ENCODE measurements around the gene TUBD1.

TUBD1 gene

DNA sequence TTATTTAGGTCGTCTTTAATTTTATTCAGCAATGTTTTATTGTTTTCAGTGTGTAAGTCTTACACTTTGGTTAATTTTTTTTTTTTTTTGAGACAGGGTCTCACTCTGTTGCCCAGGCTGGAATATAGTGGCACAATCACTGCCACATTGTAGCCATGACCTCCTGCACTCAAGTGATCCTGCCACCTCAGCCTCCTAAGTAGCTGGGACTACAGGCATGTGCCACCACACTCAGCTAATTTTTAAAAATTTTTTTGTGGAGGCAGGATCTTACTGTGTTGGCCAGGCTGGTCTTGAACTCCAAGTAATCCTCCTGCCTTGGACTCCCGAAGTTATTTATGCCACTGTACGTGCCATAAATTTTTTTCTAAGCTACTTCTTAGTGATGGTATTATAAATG, 14.7 kb upstream of the TUBD1 start:
- no peak overlapping the region for H3K4me3 ChIP-seq (replicated peaks; ENCODE audit: low read depth, low read length)
- no peak for TF ChIP-seq CTCF (IDR thresholded peaks at IDR 0.05; ENCODE audit: low read length, missing control alignments)
- DNase-seq (ENCODE audit: low read depth): no peak

DNA sequence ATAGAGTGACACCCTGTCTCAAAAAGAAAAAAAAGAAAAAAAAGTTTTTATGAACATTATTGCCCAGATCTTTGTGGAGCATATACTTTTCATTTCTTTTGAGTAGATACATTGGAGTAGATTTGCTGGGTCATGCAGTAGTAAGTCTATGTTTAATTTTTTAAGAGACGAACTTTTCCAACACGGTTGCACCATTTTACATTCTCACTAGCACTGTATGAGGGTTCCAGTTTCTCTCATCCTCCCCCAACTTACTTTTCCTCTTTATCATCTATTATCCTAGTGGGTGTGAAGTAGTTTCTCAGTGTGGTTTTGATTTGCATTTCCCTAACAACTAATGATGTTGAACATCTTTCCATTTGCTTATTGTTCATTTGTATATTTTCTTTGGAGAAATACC, 10.7 kb upstream of the TUBD1 start:
- H3K4me3 ChIP-seq (replicated peaks; ENCODE audit: low read depth, low read length): no peak overlapping the region
- TF ChIP-seq CTCF (IDR thresholded peaks at IDR 0.05; ENCODE audit: low read length, missing control alignments): no peak
- DNase-seq (ENCODE audit: low read depth): no peak

- H3K4me3 ChIP-seq (replicated peaks; ENCODE audit: low read depth, low read length): no peak overlapping the region
- TF ChIP-seq CTCF (IDR thresholded peaks at IDR 0.05; ENCODE audit: low read length, missing control alignments): no peak
- DNase-seq (ENCODE audit: low read depth): no peak
These were observed 8.9 kb upstream of the TUBD1 start for GRCh38 chr17:59901604-59902003.

DNA sequence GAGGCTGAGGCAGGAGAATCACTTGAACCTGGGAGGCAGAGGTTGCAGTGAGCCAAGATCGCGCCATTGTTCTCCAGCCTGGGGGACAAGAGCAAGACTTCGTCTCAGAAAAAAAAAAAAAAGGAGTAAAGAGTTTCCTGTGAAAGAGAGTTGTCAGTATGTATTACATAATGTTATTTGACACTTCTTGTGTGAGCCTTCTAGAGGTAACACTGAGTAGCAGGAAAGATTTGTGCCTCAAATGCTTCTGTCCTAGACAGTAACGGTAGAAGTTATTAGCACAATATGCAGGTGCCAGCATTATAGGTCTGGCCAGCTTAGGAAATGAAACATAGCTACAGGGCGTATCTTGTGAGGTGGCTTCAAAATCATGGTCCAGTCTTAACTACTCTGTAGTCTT, 6.4 kb upstream of the TUBD1 start:
- no peak for TF ChIP-seq CTCF (IDR thresholded peaks at IDR 0.05; ENCODE audit: low read length, missing control alignments)
- DNase-seq (ENCODE audit: low read depth): no peak
- no peak overlapping the region for H3K4me3 ChIP-seq (replicated peaks; ENCODE audit: low read depth, low read length)

DNA sequence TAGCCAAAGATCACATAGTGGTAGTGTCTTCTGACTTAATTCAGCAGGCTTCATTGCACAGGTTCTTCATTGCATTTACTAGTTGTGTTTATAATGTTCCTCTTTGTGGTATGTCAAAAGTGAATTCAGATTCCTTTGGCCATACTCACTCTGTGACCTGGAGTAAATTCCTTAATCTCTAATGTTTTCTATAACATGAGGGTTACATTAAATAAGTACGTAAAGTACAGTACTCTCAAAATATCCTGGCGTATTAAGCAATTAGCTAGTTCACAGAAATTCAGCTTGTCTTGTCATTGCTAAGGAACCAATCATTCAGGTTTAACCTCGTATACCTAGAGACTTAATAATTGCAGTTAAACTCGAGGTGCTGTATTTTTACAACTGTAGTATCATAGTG, 4.3 kb upstream of the TUBD1 start:
- no peak for DNase-seq (ENCODE audit: low read depth)
- no peak overlapping the region for H3K4me3 ChIP-seq (replicated peaks; ENCODE audit: low read depth, low read length)
- TF ChIP-seq CTCF (IDR thresholded peaks at IDR 0.05; ENCODE audit: low read length, missing control alignments): no peak

- H3K4me3 ChIP-seq (replicated peaks; ENCODE audit: low read depth, low read length): peak overlapping the region; percentile 92
- TF ChIP-seq CTCF (IDR thresholded peaks at IDR 0.05; ENCODE audit: low read length, missing control alignments): no peak
- peak; percentile 13 for DNase-seq (ENCODE audit: low read depth)
These were observed 945 bp upstream of the TUBD1 start for GRCh38 chr17:59893676-59894100.

DNA sequence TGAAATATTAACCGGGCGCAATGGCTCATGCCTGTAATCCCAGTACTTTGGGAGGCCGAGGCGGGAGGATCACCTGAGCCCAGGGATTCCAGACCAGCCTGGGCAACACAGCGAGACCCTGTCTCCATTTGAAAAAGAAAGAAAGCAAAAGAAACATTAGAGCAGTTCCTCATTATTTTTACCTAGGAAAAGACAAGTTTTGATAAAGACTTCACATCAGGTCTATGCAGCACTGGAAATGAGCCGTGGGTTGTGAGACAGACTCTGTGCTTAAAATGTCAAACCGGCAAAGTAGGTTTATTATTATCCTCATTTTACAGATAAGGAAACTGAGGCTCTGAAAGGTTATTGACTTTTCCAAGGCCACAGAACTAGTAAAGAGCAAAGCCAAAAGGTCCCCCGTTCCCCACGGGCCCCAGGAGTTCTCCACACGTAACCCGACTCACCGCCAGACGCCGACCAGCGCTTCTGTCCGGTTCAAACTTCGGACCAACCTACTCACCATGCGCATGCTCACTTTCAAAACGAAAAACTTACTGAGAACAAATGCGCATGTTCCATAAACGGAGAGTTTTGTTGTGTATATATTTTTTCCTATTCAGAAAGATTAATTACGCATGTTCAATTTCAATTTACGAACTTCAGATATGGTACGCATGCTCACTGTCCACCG, 356 bp downstream of the TUBD1 start:
- TF ChIP-seq CTCF (IDR thresholded peaks at IDR 0.05; ENCODE audit: low read length, missing control alignments): no peak
- no peak for DNase-seq (ENCODE audit: low read depth)

More for the DNA sequence above, 356 bp downstream of the TUBD1 start:
- H3K4me3 ChIP-seq (replicated peaks; ENCODE audit: low read depth, low read length): peak overlapping the region; percentile 92

Data from fibroblast of pulmonary artery (primary cell).